HG03442 (cell line): Measurements from ENCODE around the gene NKX2-3.

ENCODE experiments used
- ATAC-seq: cut with Tn5 transposase; IDR thresholded peaks from one replicate; pipeline ENCODE4 v1.9.1; 2021; ENCODE audit warnings: mild to moderate bottlenecking, moderate library complexity; ENCODE audit not compliant: unreplicated experiment

NKX2-3 gene

GRCh38 chr10:99573790-99574189 is 41.0 kb downstream of the NKX2-3 start:
- ATAC-seq: no peak

GRCh38 chr10:99579971-99580370 is 47.2 kb downstream of the NKX2-3 start:
- ATAC-seq: no peak

- no peak for ATAC-seq
These were observed 49.6 kb downstream of the NKX2-3 start for GRCh38 chr10:99582255-99582770.

- ATAC-seq: no peak
These were observed 50.9 kb downstream of the NKX2-3 start for GRCh38 chr10:99583687-99584086.
